ENCODE results near the gene ITM2C.

- TF ChIP-seq, protein P1, sequence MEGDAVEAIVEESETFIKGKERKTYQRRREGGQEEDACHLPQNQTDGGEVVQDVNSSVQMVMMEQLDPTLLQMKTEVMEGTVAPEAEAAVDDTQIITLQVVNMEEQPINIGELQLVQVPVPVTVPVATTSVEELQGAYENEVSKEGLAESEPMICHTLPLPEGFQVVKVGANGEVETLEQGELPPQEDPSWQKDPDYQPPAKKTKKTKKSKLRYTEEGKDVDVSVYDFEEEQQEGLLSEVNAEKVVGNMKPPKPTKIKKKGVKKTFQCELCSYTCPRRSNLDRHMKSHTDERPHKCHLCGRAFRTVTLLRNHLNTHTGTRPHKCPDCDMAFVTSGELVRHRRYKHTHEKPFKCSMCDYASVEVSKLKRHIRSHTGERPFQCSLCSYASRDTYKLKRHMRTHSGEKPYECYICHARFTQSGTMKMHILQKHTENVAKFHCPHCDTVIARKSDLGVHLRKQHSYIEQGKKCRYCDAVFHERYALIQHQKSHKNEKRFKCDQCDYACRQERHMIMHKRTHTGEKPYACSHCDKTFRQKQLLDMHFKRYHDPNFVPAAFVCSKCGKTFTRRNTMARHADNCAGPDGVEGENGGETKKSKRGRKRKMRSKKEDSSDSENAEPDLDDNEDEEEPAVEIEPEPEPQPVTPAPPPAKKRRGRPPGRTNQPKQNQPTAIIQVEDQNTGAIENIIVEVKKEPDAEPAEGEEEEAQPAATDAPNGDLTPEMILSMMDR (IDR thresholded peaks at IDR 0.05; ENCODE audit: insufficient read depth, low read length): no peak
- TF ChIP-seq, protein P2, sequence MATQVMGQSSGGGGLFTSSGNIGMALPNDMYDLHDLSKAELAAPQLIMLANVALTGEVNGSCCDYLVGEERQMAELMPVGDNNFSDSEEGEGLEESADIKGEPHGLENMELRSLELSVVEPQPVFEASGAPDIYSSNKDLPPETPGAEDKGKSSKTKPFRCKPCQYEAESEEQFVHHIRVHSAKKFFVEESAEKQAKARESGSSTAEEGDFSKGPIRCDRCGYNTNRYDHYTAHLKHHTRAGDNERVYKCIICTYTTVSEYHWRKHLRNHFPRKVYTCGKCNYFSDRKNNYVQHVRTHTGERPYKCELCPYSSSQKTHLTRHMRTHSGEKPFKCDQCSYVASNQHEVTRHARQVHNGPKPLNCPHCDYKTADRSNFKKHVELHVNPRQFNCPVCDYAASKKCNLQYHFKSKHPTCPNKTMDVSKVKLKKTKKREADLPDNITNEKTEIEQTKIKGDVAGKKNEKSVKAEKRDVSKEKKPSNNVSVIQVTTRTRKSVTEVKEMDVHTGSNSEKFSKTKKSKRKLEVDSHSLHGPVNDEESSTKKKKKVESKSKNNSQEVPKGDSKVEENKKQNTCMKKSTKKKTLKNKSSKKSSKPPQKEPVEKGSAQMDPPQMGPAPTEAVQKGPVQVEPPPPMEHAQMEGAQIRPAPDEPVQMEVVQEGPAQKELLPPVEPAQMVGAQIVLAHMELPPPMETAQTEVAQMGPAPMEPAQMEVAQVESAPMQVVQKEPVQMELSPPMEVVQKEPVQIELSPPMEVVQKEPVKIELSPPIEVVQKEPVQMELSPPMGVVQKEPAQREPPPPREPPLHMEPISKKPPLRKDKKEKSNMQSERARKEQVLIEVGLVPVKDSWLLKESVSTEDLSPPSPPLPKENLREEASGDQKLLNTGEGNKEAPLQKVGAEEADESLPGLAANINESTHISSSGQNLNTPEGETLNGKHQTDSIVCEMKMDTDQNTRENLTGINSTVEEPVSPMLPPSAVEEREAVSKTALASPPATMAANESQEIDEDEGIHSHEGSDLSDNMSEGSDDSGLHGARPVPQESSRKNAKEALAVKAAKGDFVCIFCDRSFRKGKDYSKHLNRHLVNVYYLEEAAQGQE (IDR thresholded peaks at IDR 0.05; ENCODE audit: insufficient replicate concordance, low read depth): no peak
- no peak for TF ChIP-seq POLR2AphosphoS5 (IDR thresholded peaks at IDR 0.05; ENCODE audit: low read depth)
- TF ChIP-seq GABPA (IDR thresholded peaks at IDR 0.05; ENCODE audit: low read depth): no peak
Observed at GRCh38 chr2:230879271-230879882, 14.6 kb downstream of the ITM2C start.
